DOHH2 (cell line): ENCODE results near the gene APC.

Experiments used
- H3F3A ChIP-seq: fragments of 200-600 bp; sonication (generic), shearing (Covaris generic); 2 replicates; pipeline ENCODE4 v1.6.0; 2016; ENCODE audit warnings: antibody characterized with exemption, mild to moderate bottlenecking; ENCODE audit not compliant: control insufficient read depth, insufficient read depth
- H3K27ac ChIP-seq: fragments of 200-600 bp; sonication (generic); 2 replicates; pipeline ENCODE4 v1.5.1; 2014; ENCODE audit warnings: low read depth, mild to moderate bottlenecking, low read length, moderate library complexity
- H3K27me3 ChIP-seq: fragments of 200-600 bp; sonication (generic); 2 replicates; pipeline ENCODE4 v1.6.1; 2014; ENCODE audit warnings: mild to moderate bottlenecking, low read length, mixed read lengths; ENCODE audit not compliant: control insufficient read depth
- H3K36me3 ChIP-seq: fragments of 200-600 bp; sonication (generic); 2 replicates; pipeline ENCODE4 v1.6.1; 2014; ENCODE audit warnings: mild to moderate bottlenecking, low read length, moderate library complexity, mixed read lengths; ENCODE audit not compliant: control insufficient read depth
- H3K4me1 ChIP-seq: fragments of 200-600 bp; sonication (generic); 2 replicates; pipeline ENCODE4 v1.6.1; 2014; ENCODE audit warnings: mild to moderate bottlenecking, low read length, mixed read lengths; ENCODE audit not compliant: control insufficient read depth
- H3K4me2 ChIP-seq: fragments of 200-600 bp; sonication (generic); 2 replicates; pipeline ENCODE4 v1.6.0; 2014; ENCODE audit warnings: mild to moderate bottlenecking, low read length, moderate library complexity
- H3K4me3 ChIP-seq: fragments of 200-600 bp; sonication (generic); 2 replicates; pipeline ENCODE4 v1.5.1; 2014; ENCODE audit warnings: mild to moderate bottlenecking, low read length, mixed read lengths
- H3K79me2 ChIP-seq: fragments of 200-600 bp; sonication (generic); 2 replicates; pipeline ENCODE4 v1.6.1; 2014; ENCODE audit warnings: mild to moderate bottlenecking, low read length, mixed read lengths; ENCODE audit not compliant: control insufficient read depth
- H3K9me2 ChIP-seq: fragments of 200-600 bp; sonication (generic); replicated peaks from 2 replicates; pipeline ENCODE4 v1.6.1; 2014; ENCODE audit warnings: mild to moderate bottlenecking, low read length, mixed read lengths; ENCODE audit not compliant: control insufficient read depth
- H3K9me3 ChIP-seq: fragments of 200-600 bp; sonication (generic); 2 replicates; pipeline ENCODE4 v1.6.1; 2014; ENCODE audit warnings: antibody characterized with exemption, low read length, mixed read lengths; ENCODE audit not compliant: control insufficient read depth, insufficient read depth
- H4K20me1 ChIP-seq: fragments of 200-600 bp; sonication (generic); 2 replicates; pipeline ENCODE4 v1.6.0; 2014; ENCODE audit warnings: low read depth, mild to moderate bottlenecking, antibody characterized with exemption, low read length, moderate library complexity; ENCODE audit not compliant: control insufficient read depth, insufficient read depth
- EZH2phosphoT487 ChIP-seq: fragments of 200-600 bp; sonication (generic); IDR thresholded peaks from 2 replicates; pipeline ENCODE4 v1.6.1; 2017; ENCODE audit warnings: borderline replicate concordance, mild to moderate bottlenecking, antibody characterized with exemption, low read length, moderate library complexity, mixed read lengths
- TF ChIP-seq, protein P1 (sequence below): fragments of 200-600 bp; sonication (generic); IDR thresholded peaks from one replicate; pipeline ENCODE4 v1.5.1; 2014; ENCODE audit warnings: antibody characterized with exemption, mild to moderate bottlenecking, low read depth, low read length; ENCODE audit not compliant: poor library complexity, severe bottlenecking

Gene APC

DNA sequence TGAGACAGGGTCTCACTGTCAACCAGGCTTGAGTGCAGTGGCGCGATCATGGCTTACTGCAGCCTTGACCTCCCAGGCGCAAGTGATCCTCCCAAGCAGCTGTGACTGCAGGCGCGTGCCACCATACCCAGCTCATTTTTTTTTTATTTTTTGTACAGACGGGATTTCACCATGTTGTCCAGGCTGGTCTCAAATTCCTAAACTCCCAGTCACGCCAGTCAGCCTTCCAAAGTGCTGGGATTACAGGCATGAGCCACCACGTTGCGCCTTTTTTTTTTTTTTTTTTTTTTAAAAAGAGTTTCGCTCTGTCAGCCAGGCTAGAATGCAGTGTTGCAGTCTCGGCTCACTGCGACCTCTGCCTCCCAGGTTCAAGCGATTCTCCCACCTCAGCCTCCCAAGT, 96.3 kb downstream of the APC start:
- H3K4me1 ChIP-seq = no peaks in the 10 kb centered on the region
- no peaks in the 10 kb centered on the region for H3K9me2 ChIP-seq
- no peak for TF ChIP-seq EZH2phosphoT487
- TF ChIP-seq, protein P1, sequence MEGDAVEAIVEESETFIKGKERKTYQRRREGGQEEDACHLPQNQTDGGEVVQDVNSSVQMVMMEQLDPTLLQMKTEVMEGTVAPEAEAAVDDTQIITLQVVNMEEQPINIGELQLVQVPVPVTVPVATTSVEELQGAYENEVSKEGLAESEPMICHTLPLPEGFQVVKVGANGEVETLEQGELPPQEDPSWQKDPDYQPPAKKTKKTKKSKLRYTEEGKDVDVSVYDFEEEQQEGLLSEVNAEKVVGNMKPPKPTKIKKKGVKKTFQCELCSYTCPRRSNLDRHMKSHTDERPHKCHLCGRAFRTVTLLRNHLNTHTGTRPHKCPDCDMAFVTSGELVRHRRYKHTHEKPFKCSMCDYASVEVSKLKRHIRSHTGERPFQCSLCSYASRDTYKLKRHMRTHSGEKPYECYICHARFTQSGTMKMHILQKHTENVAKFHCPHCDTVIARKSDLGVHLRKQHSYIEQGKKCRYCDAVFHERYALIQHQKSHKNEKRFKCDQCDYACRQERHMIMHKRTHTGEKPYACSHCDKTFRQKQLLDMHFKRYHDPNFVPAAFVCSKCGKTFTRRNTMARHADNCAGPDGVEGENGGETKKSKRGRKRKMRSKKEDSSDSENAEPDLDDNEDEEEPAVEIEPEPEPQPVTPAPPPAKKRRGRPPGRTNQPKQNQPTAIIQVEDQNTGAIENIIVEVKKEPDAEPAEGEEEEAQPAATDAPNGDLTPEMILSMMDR = no peak
- H4K20me1 ChIP-seq = no peaks in the 10 kb centered on the region
- no peak overlapping the region for H3K27ac ChIP-seq
- H3K27me3 ChIP-seq = no peaks in the 10 kb centered on the region
- no peaks in the 10 kb centered on the region for H3K79me2 ChIP-seq
- H3K9me3 ChIP-seq = no peaks in the 10 kb centered on the region
- H3K4me3 ChIP-seq = no peak overlapping the region
- no peaks in the 10 kb centered on the region for H3F3A ChIP-seq
- H3K4me2 ChIP-seq = no peak overlapping the region
- H3K36me3 ChIP-seq = peaks cover 42% of the 10 kb centered on the region

DNA sequence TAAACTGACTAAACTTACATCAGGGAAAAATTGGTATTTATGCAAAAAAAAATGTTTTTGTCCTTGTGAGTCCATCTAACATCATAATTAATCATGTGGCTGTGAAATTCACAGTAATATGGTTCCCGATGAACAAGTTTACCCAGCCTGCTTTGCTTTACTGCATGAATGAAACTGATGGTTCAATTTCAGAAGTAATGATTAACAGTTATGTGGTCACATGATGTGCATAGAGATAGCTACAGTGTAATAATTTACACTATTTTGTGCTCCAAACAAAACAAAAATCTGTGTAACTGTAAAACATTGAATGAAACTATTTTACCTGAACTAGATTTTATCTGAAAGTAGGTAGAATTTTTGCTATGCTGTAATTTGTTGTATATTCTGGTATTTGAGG, 106.8 kb downstream of the APC start:
- TF ChIP-seq EZH2phosphoT487 = no peak
- TF ChIP-seq, protein P1 = no peak
- Histone ChIP-seq H3K4me1 (peaks cover 7% of the 10 kb centered on the region), H3K27ac (no peak overlapping the region), H3K4me2 (no peak overlapping the region), H3K9me2 (no peaks in the 10 kb centered on the region), H3K36me3 (peaks cover 9% of the 10 kb centered on the region), H3K27me3 (no peaks in the 10 kb centered on the region), H4K20me1 (no peaks in the 10 kb centered on the region), H3K79me2 (no peaks in the 10 kb centered on the region), H3K9me3 (no peaks in the 10 kb centered on the region), H3F3A (peaks cover 10% of the 10 kb centered on the region), H3K4me3 (no peak overlapping the region)

DNA sequence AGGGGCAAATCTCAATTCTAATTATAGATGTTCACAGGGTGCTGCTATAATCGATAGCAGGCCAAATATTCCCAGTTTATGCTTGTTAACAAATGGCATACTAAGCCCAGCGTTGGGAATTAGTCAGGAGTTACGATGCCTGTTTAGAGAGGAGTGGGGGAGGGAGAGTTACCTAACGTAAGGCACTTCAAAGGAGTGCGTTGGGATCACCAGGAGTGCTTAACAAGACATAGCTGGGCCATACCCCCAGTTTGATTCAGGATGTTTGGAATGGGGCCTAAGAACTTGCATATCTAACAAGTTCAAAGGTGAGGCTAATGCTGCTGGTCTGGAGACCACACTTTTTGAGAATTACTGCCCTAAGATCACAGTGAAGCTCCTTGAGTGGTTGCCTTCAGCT, 108.9 kb downstream of the APC start:
- TF ChIP-seq, protein P1 = no peak
- no peaks in the 10 kb centered on the region for H3K27me3 ChIP-seq
- H3K9me2 ChIP-seq = no peaks in the 10 kb centered on the region
- 0 out of 2 replicates have a peak, but pooled peaks cover 2% of the 10 kb centered on the region for H3K36me3 ChIP-seq
- H3K9me3 ChIP-seq = no peaks in the 10 kb centered on the region
- no peaks in the 10 kb centered on the region for H4K20me1 ChIP-seq
- H3K4me1 ChIP-seq = peaks cover 10% of the 10 kb centered on the region
- no peak overlapping the region for H3K27ac ChIP-seq
- H3K4me2 ChIP-seq = no peak overlapping the region
- H3F3A ChIP-seq = peaks cover 10% of the 10 kb centered on the region
- no peak overlapping the region for H3K4me3 ChIP-seq
- no peaks in the 10 kb centered on the region for H3K79me2 ChIP-seq

DNA sequence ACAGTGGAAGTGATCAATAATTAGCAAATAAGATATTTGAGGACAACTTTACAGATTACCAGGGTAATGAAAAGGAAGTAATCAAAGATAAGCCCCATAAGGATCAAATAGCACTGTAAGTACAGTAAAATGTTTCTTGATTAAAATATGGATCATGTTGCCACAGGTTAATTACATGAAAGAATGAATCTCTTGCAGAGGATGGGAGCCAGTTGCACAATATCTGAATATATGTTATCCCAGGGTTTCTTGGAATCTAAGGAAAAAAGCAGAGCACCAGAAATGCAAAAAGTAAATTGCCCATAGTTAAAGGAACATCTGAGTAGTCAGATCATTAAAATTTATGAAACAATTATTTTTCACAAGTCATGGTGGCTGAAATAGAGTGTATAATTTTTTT, 109.6 kb downstream of the APC start:
- Histone ChIP-seq H3K4me2 (no peak overlapping the region), H3K9me2 (no peaks in the 10 kb centered on the region), H4K20me1 (no peaks in the 10 kb centered on the region), H3K36me3 (no peaks in the 10 kb centered on the region), H3F3A (peaks cover 10% of the 10 kb centered on the region), H3K27ac (no peak overlapping the region), H3K9me3 (no peaks in the 10 kb centered on the region), H3K27me3 (no peaks in the 10 kb centered on the region), H3K4me1 (peaks cover 10% of the 10 kb centered on the region), H3K4me3 (no peak overlapping the region), H3K79me2 (no peaks in the 10 kb centered on the region)
- no peak for TF ChIP-seq EZH2phosphoT487
- TF ChIP-seq, protein P1 = no peak
